ENCODE results near the gene DIS3L2.

- TF ChIP-seq, protein P1, sequence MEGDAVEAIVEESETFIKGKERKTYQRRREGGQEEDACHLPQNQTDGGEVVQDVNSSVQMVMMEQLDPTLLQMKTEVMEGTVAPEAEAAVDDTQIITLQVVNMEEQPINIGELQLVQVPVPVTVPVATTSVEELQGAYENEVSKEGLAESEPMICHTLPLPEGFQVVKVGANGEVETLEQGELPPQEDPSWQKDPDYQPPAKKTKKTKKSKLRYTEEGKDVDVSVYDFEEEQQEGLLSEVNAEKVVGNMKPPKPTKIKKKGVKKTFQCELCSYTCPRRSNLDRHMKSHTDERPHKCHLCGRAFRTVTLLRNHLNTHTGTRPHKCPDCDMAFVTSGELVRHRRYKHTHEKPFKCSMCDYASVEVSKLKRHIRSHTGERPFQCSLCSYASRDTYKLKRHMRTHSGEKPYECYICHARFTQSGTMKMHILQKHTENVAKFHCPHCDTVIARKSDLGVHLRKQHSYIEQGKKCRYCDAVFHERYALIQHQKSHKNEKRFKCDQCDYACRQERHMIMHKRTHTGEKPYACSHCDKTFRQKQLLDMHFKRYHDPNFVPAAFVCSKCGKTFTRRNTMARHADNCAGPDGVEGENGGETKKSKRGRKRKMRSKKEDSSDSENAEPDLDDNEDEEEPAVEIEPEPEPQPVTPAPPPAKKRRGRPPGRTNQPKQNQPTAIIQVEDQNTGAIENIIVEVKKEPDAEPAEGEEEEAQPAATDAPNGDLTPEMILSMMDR (IDR thresholded peaks at IDR 0.05) = no peak
- no peak for TF ChIP-seq POLR2AphosphoS5 (IDR thresholded peaks at IDR 0.05)
These were observed 34.0 kb upstream of the DIS3L2 start for GRCh38 chr2:231927566-231927890.

Data from esophagus muscularis mucosa (tissue), 3 donors.